C4-2B (cell line): ENCODE results near the gene SERPINA6.

Source experiments
- ZFX ChIP-seq: fragments of 450-650 bp; IDR thresholded peaks from 2 replicates; pipeline ENCODE4 v1.6.1; 2017
- TF ChIP-seq, protein P1 (sequence below): fragments of 450-650 bp; conservative IDR thresholded peaks from 2 replicates; pipeline ENCODE4 v1.5.1; 2017; ENCODE audit warnings: mild to moderate bottlenecking

- TF ChIP-seq, protein P1, sequence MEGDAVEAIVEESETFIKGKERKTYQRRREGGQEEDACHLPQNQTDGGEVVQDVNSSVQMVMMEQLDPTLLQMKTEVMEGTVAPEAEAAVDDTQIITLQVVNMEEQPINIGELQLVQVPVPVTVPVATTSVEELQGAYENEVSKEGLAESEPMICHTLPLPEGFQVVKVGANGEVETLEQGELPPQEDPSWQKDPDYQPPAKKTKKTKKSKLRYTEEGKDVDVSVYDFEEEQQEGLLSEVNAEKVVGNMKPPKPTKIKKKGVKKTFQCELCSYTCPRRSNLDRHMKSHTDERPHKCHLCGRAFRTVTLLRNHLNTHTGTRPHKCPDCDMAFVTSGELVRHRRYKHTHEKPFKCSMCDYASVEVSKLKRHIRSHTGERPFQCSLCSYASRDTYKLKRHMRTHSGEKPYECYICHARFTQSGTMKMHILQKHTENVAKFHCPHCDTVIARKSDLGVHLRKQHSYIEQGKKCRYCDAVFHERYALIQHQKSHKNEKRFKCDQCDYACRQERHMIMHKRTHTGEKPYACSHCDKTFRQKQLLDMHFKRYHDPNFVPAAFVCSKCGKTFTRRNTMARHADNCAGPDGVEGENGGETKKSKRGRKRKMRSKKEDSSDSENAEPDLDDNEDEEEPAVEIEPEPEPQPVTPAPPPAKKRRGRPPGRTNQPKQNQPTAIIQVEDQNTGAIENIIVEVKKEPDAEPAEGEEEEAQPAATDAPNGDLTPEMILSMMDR, result no peak
- TF ChIP-seq ZFX, result no peak
These were observed 17.5 kb downstream of the SERPINA6 start for GRCh38 chr14:94305620-94306019.
